HEK293T (cell line): ENCODE measurements around the gene SP140L.
"Not testable (repeated sequence)": the region's sequence is repeated elsewhere in the genome, so short reads cannot be mapped to it uniquely, and the experiment has no call there.

Experiments used
- CTCF ChIA-PET: fragments of 350-600 bp; formaldehyde crosslinking; extraction: SDS; loops from one replicate; lab custom pipeline; 2021; ENCODE audit warnings: antibody characterized with exemption, inconsistent platforms; lab: Yijun Ruan, JAX
- POLR2A ChIA-PET: fragments of 350-600 bp; formaldehyde crosslinking; extraction: SDS; loops from one replicate; lab custom pipeline; 2020; ENCODE audit warnings: antibody characterized with exemption, inconsistent platforms; lab: Yijun Ruan, JAX
- DNase-seq: peaks from one replicate; pipeline ENCODE4 v3.0.0; 2012; ENCODE audit warnings: mixed read lengths; ENCODE audit errors: extremely low spot score
- ARNT ChIP-seq: fragments of 450-650 bp; IDR thresholded peaks from 2 replicates; pipeline ENCODE4 v1.6.1; 2017; ENCODE audit warnings: mild to moderate bottlenecking
- BHLHE40 ChIP-seq: fragments of 450-650 bp; IDR thresholded peaks from 2 replicates; pipeline ENCODE4 v1.6.1; 2016; ENCODE audit warnings: mild to moderate bottlenecking, moderate library complexity, borderline replicate concordance
- CTBP1 ChIP-seq: fragments of 450-650 bp; IDR thresholded peaks from 2 replicates; pipeline ENCODE4 v1.6.1; 2016; ENCODE audit warnings: borderline replicate concordance
- ELF4 ChIP-seq: fragments of 450-650 bp; IDR thresholded peaks from 2 replicates; pipeline ENCODE4 v1.6.1; 2017; ENCODE audit warnings: antibody characterized with exemption
- FOXA1 ChIP-seq: fragments of 450-650 bp; IDR thresholded peaks from 2 replicates; pipeline ENCODE4 v1.6.1; 2016; ENCODE audit warnings: mild to moderate bottlenecking
- FOXK2 ChIP-seq: fragments of 450-650 bp; IDR thresholded peaks from 2 replicates; pipeline ENCODE4 v1.6.1; 2016; ENCODE audit warnings: mild to moderate bottlenecking
- FOXM1 ChIP-seq: fragments of 450-650 bp; IDR thresholded peaks from 2 replicates; pipeline ENCODE4 v1.6.1; 2017; ENCODE audit warnings: mild to moderate bottlenecking, borderline replicate concordance
- HDGF ChIP-seq: fragments of 450-650 bp; IDR thresholded peaks from 2 replicates; pipeline ENCODE4 v1.6.1; 2017; ENCODE audit warnings: antibody characterized with exemption, borderline replicate concordance
- L3MBTL2 ChIP-seq: fragments of 450-650 bp; conservative IDR thresholded peaks from 2 replicates; pipeline ENCODE4 v1.6.1; 2016; ENCODE audit warnings: mild to moderate bottlenecking
- LEF1 ChIP-seq: fragments of 450-650 bp; IDR thresholded peaks from 2 replicates; pipeline ENCODE4 v1.6.1; 2017; ENCODE audit warnings: mild to moderate bottlenecking, borderline replicate concordance
- NFRKB ChIP-seq: fragments of 450-650 bp; IDR thresholded peaks from 2 replicates; pipeline ENCODE4 v1.6.1; 2016; ENCODE audit warnings: mild to moderate bottlenecking, moderate library complexity
- SP1 ChIP-seq: fragments of 450-650 bp; IDR thresholded peaks from 2 replicates; pipeline ENCODE4 v1.6.1; 2017
- SUZ12 ChIP-seq: fragments of 450-650 bp; IDR thresholded peaks from 2 replicates; pipeline ENCODE4 v1.6.1; 2016; ENCODE audit warnings: mild to moderate bottlenecking
- TARDBP ChIP-seq: fragments of 450-650 bp; IDR thresholded peaks from 2 replicates; pipeline ENCODE4 v1.6.1; 2016
- ZNF384 ChIP-seq: fragments of 450-650 bp; IDR thresholded peaks from 2 replicates; pipeline ENCODE4 v1.6.1; 2016
- TF ChIP-seq, protein P1 (sequence below): fragments of 450-650 bp; IDR thresholded peaks from 2 replicates; pipeline ENCODE4 v1.6.1; 2016

Gene SP140L

DNA sequence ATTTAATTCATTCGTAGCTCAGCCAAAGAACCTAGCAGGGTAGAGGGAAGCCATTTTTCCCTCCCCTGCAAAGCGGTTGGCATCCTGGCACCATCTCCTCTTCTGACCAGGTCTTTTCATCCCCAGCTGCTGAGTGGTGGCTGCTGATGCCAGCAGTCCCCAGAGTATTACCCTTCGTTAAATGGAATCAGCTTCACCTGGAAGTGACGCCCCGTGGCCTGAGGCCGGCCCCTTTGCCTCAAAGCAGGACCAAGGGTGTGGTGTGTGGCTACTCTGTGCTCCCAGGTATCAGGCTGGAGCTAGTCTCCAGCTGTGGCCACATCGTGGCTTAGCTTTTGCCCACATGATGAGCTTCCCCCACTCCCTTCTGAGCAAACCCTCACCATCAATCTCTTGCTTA, 76.8 kb downstream of the SP140L start:
- TF ChIP-seq TARDBP (no peak), CTBP1 (no peak), FOXA1 (no peak), SUZ12 (no peak), ARNT (no peak), ELF4 (no peak), LEF1 (no peak), L3MBTL2 (no peak), HDGF (no peak), ZNF384 (no peak)
- TF ChIP-seq, protein P1, sequence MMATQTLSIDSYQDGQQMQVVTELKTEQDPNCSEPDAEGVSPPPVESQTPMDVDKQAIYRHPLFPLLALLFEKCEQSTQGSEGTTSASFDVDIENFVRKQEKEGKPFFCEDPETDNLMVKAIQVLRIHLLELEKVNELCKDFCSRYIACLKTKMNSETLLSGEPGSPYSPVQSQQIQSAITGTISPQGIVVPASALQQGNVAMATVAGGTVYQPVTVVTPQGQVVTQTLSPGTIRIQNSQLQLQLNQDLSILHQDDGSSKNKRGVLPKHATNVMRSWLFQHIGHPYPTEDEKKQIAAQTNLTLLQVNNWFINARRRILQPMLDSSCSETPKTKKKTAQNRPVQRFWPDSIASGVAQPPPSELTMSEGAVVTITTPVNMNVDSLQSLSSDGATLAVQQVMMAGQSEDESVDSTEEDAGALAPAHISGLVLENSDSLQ, result no peak
- CTCF ChIA-PET, result no interaction called here
- POLR2A ChIA-PET, result no interaction called here
- no peak for DNase-seq

DNA sequence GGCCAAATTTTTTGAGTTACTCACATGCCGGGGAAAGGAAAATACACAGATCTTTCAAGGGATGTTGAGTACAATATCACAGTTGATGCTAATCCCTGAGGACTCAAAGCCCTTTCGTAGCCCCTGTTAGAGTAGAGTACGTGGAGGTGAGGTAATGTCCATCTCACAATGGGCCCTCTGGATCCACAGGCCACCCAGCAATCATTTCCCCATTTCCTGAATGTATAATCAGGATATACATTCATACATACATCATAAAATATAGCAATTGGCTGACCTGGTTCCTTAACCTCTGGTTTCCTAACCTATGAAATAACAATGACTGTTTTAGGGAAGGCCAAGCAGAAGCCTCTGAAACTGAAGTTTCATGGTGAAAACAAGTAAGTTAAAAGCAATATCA, 78.8 kb downstream of the SP140L start:
- DNase-seq, result no peak
- CTCF ChIA-PET, result no interaction called here
- POLR2A ChIA-PET, result no interaction called here
- TF ChIP-seq HDGF, result no peak

GRCh38 chr2:230408244-230408842, 81.3 kb downstream of the SP140L start:
- POLR2A ChIA-PET, result no interaction called here
- CTCF ChIA-PET, result no interaction called here
- no peak for DNase-seq
- no peak for TF ChIP-seq TARDBP
- no peak for TF ChIP-seq SUZ12
- no peak for TF ChIP-seq FOXA1
- no peak for TF ChIP-seq HDGF
- TF ChIP-seq FOXK2, result no peak
- TF ChIP-seq SP1, result no peak
- no peak for TF ChIP-seq CTBP1
- TF ChIP-seq ARNT, result no peak
- no peak for TF ChIP-seq BHLHE40
- TF ChIP-seq, protein P1, result no peak
- no peak for TF ChIP-seq ZNF384
- no peak for TF ChIP-seq FOXM1
- TF ChIP-seq NFRKB, result no peak
- TF ChIP-seq LEF1, result no peak
- TF ChIP-seq ELF4, result no peak

DNA sequence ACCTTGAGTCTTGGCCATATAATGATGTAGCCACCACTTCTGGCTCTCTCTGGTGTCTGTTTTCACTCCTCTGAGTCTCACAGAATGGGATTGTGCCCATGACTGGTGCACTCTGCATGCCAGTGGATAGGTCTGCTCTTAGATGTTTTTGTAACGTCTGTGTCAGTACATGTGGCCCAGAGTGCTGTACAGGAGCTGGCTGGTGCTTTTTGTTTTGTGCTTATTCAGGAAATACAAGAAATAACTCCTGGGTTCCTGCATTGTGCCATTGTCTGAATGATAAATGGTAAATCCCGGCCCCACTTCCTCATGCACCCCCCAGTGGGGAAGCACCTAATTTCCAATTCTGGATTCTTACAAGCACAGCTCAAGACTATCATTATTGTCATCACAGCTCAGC, 82.3 kb downstream of the SP140L start:
- POLR2A ChIA-PET, CTCF ChIA-PET, DNase-seq: not testable (repeated sequence)

- CTCF ChIA-PET, result no interaction called here
- DNase-seq, result no peak
- POLR2A ChIA-PET, result no interaction called here
- TF ChIP-seq LEF1, result no peak
- no peak for TF ChIP-seq CTBP1
- no peak for TF ChIP-seq FOXK2
- no peak for TF ChIP-seq ARNT
- no peak for TF ChIP-seq NFRKB
- no peak for TF ChIP-seq SP1
- TF ChIP-seq TARDBP, result no peak
- TF ChIP-seq FOXA1, result no peak
- TF ChIP-seq L3MBTL2, result no peak
- no peak for TF ChIP-seq SUZ12
- no peak for TF ChIP-seq HDGF
- TF ChIP-seq, protein P1, result no peak
- TF ChIP-seq FOXM1, result no peak
- TF ChIP-seq ZNF384, result no peak
Observed at GRCh38 chr2:230410263-230410662, 83.3 kb downstream of the SP140L start.

GRCh38 chr2:230410861-230411569, 84.0 kb downstream of the SP140L start:
- no peak for TF ChIP-seq FOXA1
- TF ChIP-seq SUZ12, result no peak
- TF ChIP-seq FOXK2, result no peak
- no peak for TF ChIP-seq NFRKB
- no peak for TF ChIP-seq TARDBP
- TF ChIP-seq ZNF384, result no peak
- no peak for DNase-seq
- CTCF ChIA-PET, result no interaction called here
- POLR2A ChIA-PET, result no interaction called here

- CTCF ChIA-PET, result no interaction called here
- DNase-seq, result peak; percentile 67
- TF ChIP-seq SUZ12, result no peak
- no peak for TF ChIP-seq FOXA1
- peak; percentile 70; the same call in 1 of the 2 replicates for TF ChIP-seq L3MBTL2
- POLR2A ChIA-PET, result no interaction called here
Observed at GRCh38 chr2:230411570-230412370, 84.8 kb downstream of the SP140L start.
